Thyroid gland (tissue), 4 donors: ENCODE measurements around the gene PCNX3.

Experiments
- POLR2A ChIP-seq, 2 donors: fragments of 450-650 bp; IDR thresholded peaks; one replicate each; pipeline ENCODE4 v1.6.1; 2017; ENCODE audit warnings: antibody characterized with exemption in 2 of 2, mild to moderate bottlenecking in 2 of 2, moderate library complexity in 1 of 2
- TF ChIP-seq, protein P1 (sequence below), 6 experiments: fragments of 200-600 bp in 3 of 6; fragments of 450-650 bp in 3 of 6; sonication (generic) in 3 of 6; IDR thresholded peaks; one replicate each; pipeline ENCODE4 v1.5.1; 2016 to 2019; ENCODE audit warnings: antibody characterized with exemption in 6 of 6, mild to moderate bottlenecking in 2 of 6, inconsistent platforms in 1 of 6, moderate library complexity in 1 of 6

DNA sequence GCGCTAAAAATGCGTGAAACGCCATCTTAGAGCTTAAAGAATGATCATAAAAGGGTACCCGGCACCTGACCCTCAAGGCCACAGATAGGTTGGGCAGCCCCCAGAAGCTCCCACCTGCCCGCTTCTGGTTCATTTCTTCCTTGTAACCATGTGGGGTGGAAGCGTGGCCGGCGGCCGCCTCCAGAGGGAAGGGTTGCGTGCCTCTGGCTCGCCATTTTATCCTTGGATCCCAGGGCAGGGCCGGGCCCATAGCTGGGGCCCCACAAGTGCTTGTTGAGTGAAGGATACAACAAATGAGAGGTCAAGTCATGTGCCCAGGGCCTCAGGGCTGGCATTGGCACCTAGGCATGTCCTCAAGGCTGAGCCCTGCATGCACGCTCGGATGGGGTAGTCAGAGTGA lies 5.9 kb downstream of the PCNX3 start:
- TF ChIP-seq, protein P1, sequence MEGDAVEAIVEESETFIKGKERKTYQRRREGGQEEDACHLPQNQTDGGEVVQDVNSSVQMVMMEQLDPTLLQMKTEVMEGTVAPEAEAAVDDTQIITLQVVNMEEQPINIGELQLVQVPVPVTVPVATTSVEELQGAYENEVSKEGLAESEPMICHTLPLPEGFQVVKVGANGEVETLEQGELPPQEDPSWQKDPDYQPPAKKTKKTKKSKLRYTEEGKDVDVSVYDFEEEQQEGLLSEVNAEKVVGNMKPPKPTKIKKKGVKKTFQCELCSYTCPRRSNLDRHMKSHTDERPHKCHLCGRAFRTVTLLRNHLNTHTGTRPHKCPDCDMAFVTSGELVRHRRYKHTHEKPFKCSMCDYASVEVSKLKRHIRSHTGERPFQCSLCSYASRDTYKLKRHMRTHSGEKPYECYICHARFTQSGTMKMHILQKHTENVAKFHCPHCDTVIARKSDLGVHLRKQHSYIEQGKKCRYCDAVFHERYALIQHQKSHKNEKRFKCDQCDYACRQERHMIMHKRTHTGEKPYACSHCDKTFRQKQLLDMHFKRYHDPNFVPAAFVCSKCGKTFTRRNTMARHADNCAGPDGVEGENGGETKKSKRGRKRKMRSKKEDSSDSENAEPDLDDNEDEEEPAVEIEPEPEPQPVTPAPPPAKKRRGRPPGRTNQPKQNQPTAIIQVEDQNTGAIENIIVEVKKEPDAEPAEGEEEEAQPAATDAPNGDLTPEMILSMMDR (IDR thresholded peaks at IDR 0.05) = no peak
- no peak for TF ChIP-seq POLR2A (IDR thresholded peaks at IDR 0.05)
